ENCODE measurements around the gene PAOX. TPM values are rescaled to one million over a fixed set of nuclear protein-coding genes. Genes with fewer than 3 reads are reported as not detected.
"Not testable (repeated sequence)": the region's sequence is repeated elsewhere in the genome, so short reads cannot be mapped to it uniquely, and the experiment has no call there.

The PAOX gene
- total RNA-seq, 1 donor from 2014 or later: 4.3 TPM

GRCh38 chr10:133362846-133363245 is 16.2 kb upstream of the PAOX start:
- intact Hi-C loops (cut with micrococcal nuclease): no loop called here

- intact Hi-C loops (cut with micrococcal nuclease): no loop called here
Measured at GRCh38 chr10:133364645-133365431, 14.2 kb upstream of the PAOX start.

- intact Hi-C loops (cut with micrococcal nuclease): no loop called here
Measured at GRCh38 chr10:133365461-133366129, 13.5 kb upstream of the PAOX start.

GRCh38 chr10:133366130-133366478 is 13.0 kb upstream of the PAOX start:
- intact Hi-C loops (cut with micrococcal nuclease): no loop called here

- intact Hi-C loops (cut with micrococcal nuclease): no loop called here
Measured at GRCh38 chr10:133366751-133367150, 12.3 kb upstream of the PAOX start.

GRCh38 chr10:133367461-133367860 is 11.6 kb upstream of the PAOX start:
- intact Hi-C loops (cut with micrococcal nuclease): not testable (repeated sequence)

- intact Hi-C loops (cut with micrococcal nuclease): no loop called here
Measured at GRCh38 chr10:133368153-133368552, 10.9 kb upstream of the PAOX start.

- intact Hi-C loops (cut with micrococcal nuclease): no loop called here
Measured at GRCh38 chr10:133370030-133370786, 8.9 kb upstream of the PAOX start.

- intact Hi-C loops (cut with micrococcal nuclease): no loop called here
Measured at GRCh38 chr10:133372507-133372906, 6.6 kb upstream of the PAOX start.

- intact Hi-C loops (cut with micrococcal nuclease): loop anchor here (1.0 kb wide), 3 partner anchors 13 to 64 kb away; partner anchors contain the start of gene MTG1
Measured at GRCh38 chr10:133373174-133374090, 5.6 kb upstream of the PAOX start, which contains the start of gene ECHS1. ECHS1 (minus strand) TSS chr10:133373354; CDS start chr10:133373333, 21 bp downstream.

GRCh38 chr10:133375357-133376115 is 3.5 kb upstream of the PAOX start:
- intact Hi-C loops (cut with micrococcal nuclease): no loop called here

GRCh38 chr10:133376183-133376582 is 2.9 kb upstream of the PAOX start:
- intact Hi-C loops (cut with micrococcal nuclease): not testable (repeated sequence)

- intact Hi-C loops (cut with micrococcal nuclease): no loop called here
Measured at GRCh38 chr10:133377025-133377817, 1.8 kb upstream of the PAOX start.

- intact Hi-C loops (cut with micrococcal nuclease): loop anchor here (1.0 kb wide), 3 partner anchors 16 to 102 kb away; partner anchors contain the start of genes ADAM8 and MTG1
Measured at GRCh38 chr10:133377818-133378250, 1.2 kb upstream of the PAOX start.

GRCh38 chr10:133378251-133379096 is 588 bp upstream of the PAOX start:
- intact Hi-C loops (cut with micrococcal nuclease): loop anchor here (1.0 kb wide), 3 partner anchors 16 to 102 kb away; partner anchors contain the start of genes ADAM8 and MTG1

GRCh38 chr10:133379801-133380666 is 972 bp downstream of the PAOX start:
- intact Hi-C loops (cut with micrococcal nuclease): no loop called here

GRCh38 chr10:133381036-133381435 is 2.0 kb downstream of the PAOX start:
- intact Hi-C loops (cut with micrococcal nuclease): no loop called here

Data from T-helper 2 cell treated with Interferon-gamma antibody and Interleukin-4, amounts not matched to agents 100 ng/mL and 5 ng/mL, for 36 hours (primary cell).